Measurements from ENCODE around the gene ATP6V0D1.

Gene ATP6V0D1

GRCh38 chr16:67390816-67391423 is 90.0 kb downstream of the ATP6V0D1 start:
- ATAC-seq: no peak

DNA sequence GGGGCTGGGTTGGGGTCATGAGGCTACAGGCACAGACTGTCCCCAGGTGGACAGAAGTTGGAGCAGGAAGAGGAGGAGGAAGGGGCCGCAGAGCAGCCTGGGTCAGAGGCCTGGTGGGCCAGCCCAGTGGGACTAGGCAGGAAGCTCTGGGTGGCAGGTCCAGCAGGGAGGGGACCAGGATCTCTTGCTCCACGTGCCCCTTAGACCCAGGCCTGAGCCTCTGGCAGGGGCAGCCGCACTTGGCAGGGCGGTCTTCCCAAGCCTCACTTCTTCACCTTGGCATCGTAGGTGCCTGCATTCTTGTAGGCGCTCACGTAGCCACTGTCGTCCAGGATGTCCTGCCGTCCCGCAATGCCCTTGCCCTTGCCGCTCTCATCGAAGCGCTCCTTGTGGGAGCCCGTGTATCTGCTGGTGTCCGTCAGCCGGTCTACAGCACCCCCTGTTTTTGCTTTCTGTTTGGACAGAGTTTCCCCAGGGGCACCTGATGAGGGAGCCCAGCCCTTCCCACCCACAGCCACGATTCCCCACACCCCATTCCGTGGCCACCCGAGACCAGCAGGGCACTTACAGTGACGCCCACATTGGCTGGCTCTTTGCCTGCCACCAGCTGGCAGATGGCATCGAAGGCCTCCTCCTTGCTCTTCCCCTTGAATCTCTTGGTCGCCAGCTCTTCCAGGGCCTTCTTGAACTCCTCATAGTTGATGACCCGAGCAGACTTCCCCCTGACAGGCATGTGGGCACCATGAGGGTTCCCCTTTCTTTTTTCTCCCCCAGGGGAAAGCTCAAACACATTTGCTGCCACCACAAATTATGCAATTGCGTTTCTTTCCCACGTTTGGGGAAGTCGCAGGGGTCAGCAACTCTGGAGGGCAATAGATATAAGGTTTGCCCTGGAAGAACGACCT is 90.8 kb downstream of the ATP6V0D1 start:
- ATAC-seq: no peak

DNA sequence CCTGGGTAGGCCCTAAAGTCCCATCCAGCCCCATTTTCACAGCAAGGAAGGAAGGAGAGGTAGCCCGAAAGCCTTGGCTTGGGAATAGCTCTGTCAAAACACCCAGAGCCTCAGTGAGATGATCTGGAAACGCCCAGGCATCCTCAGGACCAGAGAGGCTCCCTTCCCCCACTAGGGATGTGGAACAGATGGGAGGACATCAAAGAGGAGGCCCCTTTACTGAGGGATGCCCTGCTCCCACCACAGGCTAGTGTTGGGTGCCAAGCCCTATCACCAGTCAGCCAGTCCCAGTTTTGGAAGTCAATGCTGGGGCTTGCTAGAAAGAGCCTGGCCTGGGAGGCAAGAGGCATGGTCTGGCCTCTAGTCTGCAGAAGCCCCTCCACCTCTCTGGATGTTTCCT is 92.4 kb downstream of the ATP6V0D1 start:
- ATAC-seq: no peak

DNA sequence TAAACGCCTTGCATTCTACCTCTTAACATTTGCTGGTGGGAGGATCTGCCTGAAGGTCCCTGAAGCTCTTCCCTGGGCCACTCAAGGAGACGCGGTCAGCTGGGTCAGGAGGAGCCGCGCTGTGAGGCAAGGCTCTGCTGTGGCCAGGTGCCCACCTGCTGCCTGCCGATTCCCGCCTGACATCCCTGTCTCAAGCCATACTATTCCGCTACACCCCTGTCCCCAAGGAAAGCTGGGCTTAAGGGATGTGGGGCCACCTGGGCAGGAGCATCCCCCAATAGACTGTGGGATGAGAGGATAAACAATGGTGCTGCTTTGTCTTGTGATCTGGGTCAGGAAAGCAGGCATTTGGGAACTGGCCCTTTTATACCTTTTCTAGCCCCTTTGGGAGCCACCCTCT is 92.8 kb downstream of the ATP6V0D1 start:
- no peak for ATAC-seq
